Stimulated activated CD4-positive, alpha-beta T cell treated with anti-CD3 and anti-CD28 coated beads, Interleukin-12 subunit alpha, Interleukin-12 subunit beta, amount 100 ng/mL, for 48 hours (primary cell): Measurements from ENCODE around the gene CLTCL1.

Experiments
- DNase-seq, 3 donors: peaks; one replicate each; pipeline ENCODE4 v3.0.0-alpha.2; 2020; ENCODE audit warnings: low read depth in 2 of 3, low spot score in 1 of 3

Gene CLTCL1

GRCh38 chr22:19152942-19153883 is 138.3 kb downstream of the CLTCL1 start:
- DNase-seq = no peak

GRCh38 chr22:19151329-19152191 is 140.0 kb downstream of the CLTCL1 start:
- DNase-seq = no peak

GRCh38 chr22:19150482-19151328 is 140.8 kb downstream of the CLTCL1 start:
- DNase-seq = no peak

GRCh38 chr22:19149991-19150390 is 141.5 kb downstream of the CLTCL1 start, which contains the start of gene GSC2:
Gene GSC2 (minus strand): TSS chr22:19150292. CDS start chr22:19150283, 9 bp downstream.
- DNase-seq = no peak

GRCh38 chr22:19149047-19149883 is 142.3 kb downstream of the CLTCL1 start:
- peak in 1 of 3 donors; percentile 13 for DNase-seq

GRCh38 chr22:19148417-19149046 is 143.0 kb downstream of the CLTCL1 start:
- no peak for DNase-seq

GRCh38 chr22:19147195-19147780 is 144.2 kb downstream of the CLTCL1 start:
- DNase-seq = no peak

GRCh38 chr22:19146215-19146968 is 145.1 kb downstream of the CLTCL1 start:
- no peak for DNase-seq

GRCh38 chr22:19143967-19144400 is 147.5 kb downstream of the CLTCL1 start:
- DNase-seq = peak; percentile 16 to 29 (median 27)

GRCh38 chr22:19143212-19143611 is 148.3 kb downstream of the CLTCL1 start:
- no peak for DNase-seq

- DNase-seq = no peak
Observed at GRCh38 chr22:19142394-19142793, 149.1 kb downstream of the CLTCL1 start.

GRCh38 chr22:19139974-19140373 is 151.5 kb downstream of the CLTCL1 start:
- no peak for DNase-seq

GRCh38 chr22:19139001-19139356 is 152.5 kb downstream of the CLTCL1 start:
- no peak for DNase-seq

GRCh38 chr22:19138217-19139000 is 153.1 kb downstream of the CLTCL1 start:
- DNase-seq = no peak

GRCh38 chr22:19137384-19138216 is 153.9 kb downstream of the CLTCL1 start:
- DNase-seq = no peak

- no peak for DNase-seq
Observed at GRCh38 chr22:19136915-19137314, 154.6 kb downstream of the CLTCL1 start.

GRCh38 chr22:19134874-19135273 is 156.6 kb downstream of the CLTCL1 start:
- DNase-seq = no peak
